Metanephros (tissue), 2 donors: ENCODE measurements around the gene KIR3DL3. TPM values are rescaled to one million over a fixed set of nuclear protein-coding genes. Genes with fewer than 3 reads are reported as not detected.

Experiments
- small RNA-seq: library from RNA; depleted of rRNA; stranded (forward); fragments of <200 nt; gene quantifications from one replicate; pipeline ENCODE3, GENCODE V24; 2014; ENCODE audit warnings: low replicate concordance
- total RNA-seq: library from RNA; depleted of rRNA; stranded (reverse); fragments of >200 nt; gene quantifications from one replicate; pipeline ENCODE4 v1.2.3, GENCODE V29; 2014

KIR3DL3 gene
- not detected for total RNA-seq

GRCh38 chr19:54724142-54724541 lies at the start of gene KIR3DL3:
TSS of gene KIR3DL3 (plus strand) at chr19:54724442. CDS start at chr19:54724497, 55 bp downstream.

GRCh38 chr19:54738306-54738705 lies 14.1 kb downstream of the KIR3DL3 start, which contains the start of gene KIR2DL3:
TSS of gene KIR2DL3 (plus strand) at chr19:54738513. CDS start at chr19:54738546, 33 bp downstream.

GRCh38 chr19:54769646-54770045 lies 45.4 kb downstream of the KIR3DL3 start, which contains the start of gene KIR2DL1:
TSS of gene KIR2DL1 (plus strand) at chr19:54769793. CDS start at chr19:54769851, 58 bp downstream.

Small RNA genes within 50 kb of the gene (small RNA-seq; reads per million reads assigned to genes)
- not detected for gene AC245128.2
- not detected for gene KIR3DP1

Other genes starting within 250 kb of the KIR3DL3 start
- not detected for gene LAIR2, start 221.6 kb upstream of the KIR3DL3 start, total RNA-seq
- 1.1 TPM for gene LILRA2, start 150.7 kb upstream of the KIR3DL3 start, total RNA-seq
- gene LILRA1, start 130.8 kb upstream of the KIR3DL3 start, total RNA-seq: 1.1 TPM
- 3.4 TPM for gene LILRB1, start 94.0 kb upstream of the KIR3DL3 start, total RNA-seq
- 2.9 TPM for gene LILRB4, start 61.5 kb upstream of the KIR3DL3 start, total RNA-seq
- not detected for gene KIR2DL3, start 14.1 kb downstream of the KIR3DL3 start, total RNA-seq
- gene KIR2DL1, start 45.4 kb downstream of the KIR3DL3 start, total RNA-seq: not detected
- gene KIR2DL4, start 79.2 kb downstream of the KIR3DL3 start, total RNA-seq: not detected
- gene KIR3DL1, start 92.0 kb downstream of the KIR3DL3 start, total RNA-seq: not detected
- gene KIR2DS4, start 108.2 kb downstream of the KIR3DL3 start, total RNA-seq: not detected
- gene KIR3DL2, start 126.0 kb downstream of the KIR3DL3 start, total RNA-seq: not detected
- gene FCAR, start 149.8 kb downstream of the KIR3DL3 start, total RNA-seq: 14.2 TPM
- gene NCR1, start 181.7 kb downstream of the KIR3DL3 start, total RNA-seq: 0.70 TPM
- gene NLRP7, start 223.1 kb downstream of the KIR3DL3 start, total RNA-seq: 0.06 TPM
- 13.8 TPM for gene NLRP2, start 241.9 kb downstream of the KIR3DL3 start, total RNA-seq